GM18951 (cell line): ENCODE results near the gene ASCC2.
"Not testable (repeated sequence)": the region's sequence is repeated elsewhere in the genome, so short reads cannot be mapped to it uniquely, and the experiment has no call there.

Experiments
- POLR2A ChIP-seq: IDR thresholded peaks from 4 replicates; pipeline ENCODE4 v1.6.1; 2011; ENCODE audit warnings: mild to moderate bottlenecking; ENCODE audit not compliant: insufficient read length, insufficient read depth; ENCODE audit errors: extremely low read depth
- in situ Hi-C: fragments of 300-500 bp; cut with MboI; formaldehyde crosslinking; loops from one replicate; pipeline ENCODE4 v1.12.0; 2022; ENCODE audit warnings: low sequenced_read_pairs, mixed read lengths, inconsistent platforms; ENCODE audit not compliant: unreplicated experiment

The ASCC2 gene

DNA sequence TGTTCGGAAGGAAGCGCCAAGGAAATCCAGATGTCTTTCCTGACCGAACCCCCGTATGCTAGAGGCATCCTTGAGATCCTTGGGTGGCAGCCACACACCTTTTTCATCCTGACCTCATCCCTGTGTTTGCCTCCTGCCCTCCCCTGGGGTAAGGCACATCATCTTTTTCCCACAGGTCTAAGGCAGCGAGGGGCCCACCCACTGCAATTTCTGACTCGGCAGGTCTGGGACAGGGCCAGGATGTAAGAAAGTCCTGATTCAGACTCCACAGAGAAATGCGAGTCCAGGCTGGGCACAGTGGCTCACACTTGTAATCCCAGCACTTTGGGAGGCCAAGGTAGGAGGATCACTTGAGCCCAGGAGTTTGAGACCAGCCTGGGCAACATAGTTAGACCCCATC lies 81.7 kb downstream of the ASCC2 start:
- no peak for TF ChIP-seq POLR2A
- in situ Hi-C loops = no loop called here

DNA sequence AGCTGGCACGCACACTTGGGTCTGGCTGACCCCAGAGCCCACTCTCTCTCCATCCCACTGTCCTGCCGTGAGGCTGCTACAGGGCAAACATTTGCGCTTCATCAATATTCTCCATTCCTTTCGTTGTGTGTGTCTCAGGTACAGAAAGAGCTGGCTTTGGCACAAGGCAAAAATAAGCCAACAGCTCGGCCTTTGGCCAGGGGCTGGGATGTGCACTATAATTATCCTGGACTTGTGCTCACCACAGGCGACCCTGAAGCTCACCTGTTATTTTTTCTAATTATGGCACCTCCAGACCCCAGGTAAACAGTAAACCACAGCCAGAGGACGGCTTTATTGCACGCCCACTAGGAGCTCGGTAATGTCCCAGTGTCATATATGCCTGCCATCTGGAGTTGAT lies 82.2 kb downstream of the ASCC2 start:
- in situ Hi-C loops = no loop called here
- no peak for TF ChIP-seq POLR2A

GRCh38 chr22:29754658-29755395 lies 83.2 kb downstream of the ASCC2 start:
- in situ Hi-C loops = not testable (repeated sequence)

GRCh38 chr22:29753808-29754657 lies 84.0 kb downstream of the ASCC2 start:
- TF ChIP-seq POLR2A = no peak

GRCh38 chr22:29751669-29752068 lies 86.4 kb downstream of the ASCC2 start:
- in situ Hi-C loops = no loop called here
- no peak for TF ChIP-seq POLR2A

More at GRCh38 chr22:29753808-29754657, 84.0 kb downstream of the ASCC2 start:
- in situ Hi-C loops = no loop called here

GRCh38 chr22:29750559-29751538 lies 87.2 kb downstream of the ASCC2 start:
- TF ChIP-seq POLR2A = no peak
- in situ Hi-C loops = no loop called here

GRCh38 chr22:29750029-29750428 lies 88.0 kb downstream of the ASCC2 start:
- no peak for TF ChIP-seq POLR2A
- in situ Hi-C loops = no loop called here

- in situ Hi-C loops = no loop called here
- TF ChIP-seq POLR2A = no peak
Observed at GRCh38 chr22:29748248-29748893, 89.7 kb downstream of the ASCC2 start.

GRCh38 chr22:29747832-29748231 lies 90.2 kb downstream of the ASCC2 start:
- TF ChIP-seq POLR2A = no peak
- in situ Hi-C loops = no loop called here

- in situ Hi-C loops = no loop called here
Observed at GRCh38 chr22:29744902-29745301, 93.2 kb downstream of the ASCC2 start.

DNA sequence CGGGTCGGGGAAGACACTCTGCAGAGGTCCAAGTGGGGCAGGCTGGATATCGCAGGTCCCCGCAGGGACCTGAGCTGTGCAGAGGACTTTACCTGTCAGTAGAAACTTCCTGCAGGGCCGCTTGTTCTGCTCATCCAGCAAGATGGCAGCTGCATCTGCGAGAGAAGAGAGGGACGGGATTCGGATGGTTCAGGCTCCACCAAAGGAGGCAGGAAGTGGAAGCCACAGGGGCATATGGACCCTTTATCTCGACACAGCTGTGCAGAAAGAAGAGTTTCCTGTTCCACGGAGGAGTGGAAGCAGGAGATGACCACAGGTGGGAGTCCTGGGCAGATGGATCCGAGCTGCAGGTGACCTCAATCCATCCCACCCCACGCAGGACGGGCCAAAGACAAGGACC lies 95.7 kb downstream of the ASCC2 start:
- in situ Hi-C loops = no loop called here

More at GRCh38 chr22:29744902-29745301, 93.2 kb downstream of the ASCC2 start:
- no peak for TF ChIP-seq POLR2A

GRCh38 chr22:29741926-29742325 lies 96.1 kb downstream of the ASCC2 start:
- in situ Hi-C loops = no loop called here
- no peak for TF ChIP-seq POLR2A

More for the DNA sequence above, 95.7 kb downstream of the ASCC2 start:
- TF ChIP-seq POLR2A = no peak

GRCh38 chr22:29740216-29740615 lies 97.9 kb downstream of the ASCC2 start:
- in situ Hi-C loops = no loop called here
- TF ChIP-seq POLR2A = no peak
